Right lobe of liver (tissue), 6 donors: Measurements from ENCODE around the gene PLCXD1. TPM values are rescaled to one million over a fixed set of nuclear protein-coding genes. Genes with fewer than 3 reads are reported as not detected.
A peak's percentile ranks its signal among the peaks of the same experiment; 100 is the strongest.

Source experiments
- ATAC-seq, 4 donors: fragments of 200-7000 bp; cut with Tn5 transposase; one replicate each; pipeline ENCODE4 v1.9.1; 2020; ENCODE audit warnings: mild to moderate bottlenecking in 4 of 4, moderate library complexity in 4 of 4
- DNase-seq, 3 donors: peaks; one replicate each; pipeline ENCODE4 v3.0.0-alpha.2; 2020
- H3K27ac ChIP-seq, 3 donors: fragments of 200-600 bp; one replicate each; pipeline ENCODE4 v1.8.0; 2022
- H3K27me3 ChIP-seq, 2 donors: fragments of 200-600 bp; one replicate each; pipeline ENCODE4 v1.8.0; 2022
- H3K36me3 ChIP-seq, 4 donors: fragments of 200-600 bp; sonication (generic) in 1 of 4; one replicate each; pipeline versions ENCODE4 v1.5.1 to v1.8.0; 2017 to 2022; ENCODE audit warnings: control low read depth in 1 of 4
- H3K4me1 ChIP-seq, 4 donors: fragments of 200-600 bp; sonication (generic) in 1 of 4; one replicate each; pipeline versions ENCODE4 v1.5.1 to v1.8.0; 2017 to 2022; ENCODE audit warnings: control low read depth in 1 of 4
- H3K4me3 ChIP-seq, 3 donors: fragments of 200-600 bp; one replicate each; pipeline ENCODE4 v1.8.0; 2022
- H3K9me3 ChIP-seq, 4 donors: fragments of 200-600 bp; sonication (generic) in 1 of 4; one replicate each; pipeline versions ENCODE4 v1.5.1 to v1.8.0; 2017 to 2022; ENCODE audit warnings: control low read depth in 1 of 4
- CTCF ChIP-seq, 4 donors: fragments of 200-600 bp in 3 of 4; fragments of 450-650 bp in 1 of 4; IDR thresholded peaks; one replicate each; pipeline versions ENCODE4 v1.5.1 to v1.8.0; 2016 to 2022; ENCODE audit warnings: antibody characterized with exemption in 4 of 4, mild to moderate bottlenecking in 2 of 4
- POLR2A ChIP-seq: fragments of 450-650 bp; IDR thresholded peaks from one replicate; pipeline ENCODE4 v1.6.1; 2017; ENCODE audit warnings: antibody characterized with exemption, mild to moderate bottlenecking
- WGBS: methylation state at CpG from one replicate; pipeline ENCODE4 v1.1.6; 2018; ENCODE audit warnings: low coverage, low lambda C conversion rate; ENCODE audit not compliant: insufficient coverage; ENCODE audit errors: missing lambda C conversion rate; 5-methylcytosine and 5-hydroxymethylcytosine counted together
- intact Hi-C, 2 donors: fragments of 100-400 bp; cut with DNase I; formaldehyde crosslinking; loops; one replicate each; pipeline versions ENCODE4 v1.11.2 to v1.14.1; 2022
- total RNA-seq, 6 experiments: library from RNA; depleted of rRNA in 2 of 6; stranded (reverse); fragments of >200 nt in 2 of 6; fragmentation: NEBNext Ultra II Directional in 3 of 6; extraction: Animal tissue kit (Norgen Biotek cat#: 25700) in 3 of 6; gene quantifications; one replicate each; pipeline versions ENCODE4 v1.1.0 to v1.2.4, GENCODE V29; 2016 to 2023
- donor health status: DM: no; HTN: yes; CAD: no.
- donor health status: DM: no; HTN: no; CAD: no.
- donor health status: DM: no; HTN: no; CAD: no.
- donor health status: DM: no; HTN: yes; CAD: no.
- donor health status: DM: no; HTN: yes; CAD: no.

PLCXD1 gene
- total RNA-seq, 6 experiments from 2014 or later = 3.4 to 11.2 (median 5.1) TPM

- WGBS = 85% methylated on average over 12 of the region's 12 CpGs
- no peak for DNase-seq
- H3K9me3 ChIP-seq = no peaks in the 10 kb centered on the region
Observed at GRCh38 chrX:252244-252956, 28.8 kb upstream of the PLCXD1 start.

GRCh38 chrX:252957-253291, 28.3 kb upstream of the PLCXD1 start:
- Histone ChIP-seq H3K27ac (no peak overlapping the region), H3K4me1 (no peaks in the 10 kb centered on the region), H3K36me3 (no peaks in the 10 kb centered on the region), H3K27me3 (no peaks in the 10 kb centered on the region), H3K9me3 (no peaks in the 10 kb centered on the region), H3K4me3 (no peak overlapping the region)
- TF ChIP-seq POLR2A (no peak), CTCF (IDR thresholded peaks at IDR 0.05) (no peak)
- ATAC-seq = no peak
- peak in 1 of 3 donors; percentile 16 for DNase-seq
- WGBS = 89% methylated on average over 3 of the region's 3 CpGs
- intact Hi-C loops = no loop called here

More at GRCh38 chrX:252244-252956, 28.8 kb upstream of the PLCXD1 start:
- no peak overlapping the region for H3K27ac ChIP-seq
- no peaks in the 10 kb centered on the region for H3K27me3 ChIP-seq
- no peak for TF ChIP-seq POLR2A
- no peak for TF ChIP-seq CTCF (IDR thresholded peaks at IDR 0.05)
- ATAC-seq = no peak
- intact Hi-C loops = no loop called here
- no peaks in the 10 kb centered on the region for H3K36me3 ChIP-seq
- no peak overlapping the region for H3K4me3 ChIP-seq
- H3K4me1 ChIP-seq = no peaks in the 10 kb centered on the region

- intact Hi-C loops = no loop called here
- no peak for TF ChIP-seq CTCF (IDR thresholded peaks at IDR 0.05)
- no peak for TF ChIP-seq POLR2A
- WGBS = 66% methylated on average over 10 of the region's 44 CpGs
- Histone ChIP-seq H3K9me3 (no peaks in the 10 kb centered on the region), H3K4me1 (no peaks in the 10 kb centered on the region), H3K4me3 (no peak overlapping the region), H3K27ac (no peak overlapping the region), H3K27me3 (no peaks in the 10 kb centered on the region), H3K36me3 (no peaks in the 10 kb centered on the region)
- DNase-seq (peak in 1 of 3 donors; percentile 31), ATAC-seq (peak in 1 of 4 donors; percentile 38)
Observed at GRCh38 chrX:253451-254297, 27.5 kb upstream of the PLCXD1 start.

GRCh38 chrX:254630-255215, 26.5 kb upstream of the PLCXD1 start:
- peak in 1 of 3 donors; percentile 42 for DNase-seq
- intact Hi-C loops = no loop called here
- 81% methylated on average over 6 of the region's 27 CpGs for WGBS
- Histone ChIP-seq H3K9me3 (no peaks in the 10 kb centered on the region), H3K4me1 (no peaks in the 10 kb centered on the region), H3K27me3 (no peaks in the 10 kb centered on the region), H3K27ac (no peak overlapping the region), H3K36me3 (no peaks in the 10 kb centered on the region), H3K4me3 (no peak overlapping the region)
- no peak for TF ChIP-seq CTCF (IDR thresholded peaks at IDR 0.05)
- TF ChIP-seq POLR2A = no peak
- ATAC-seq = peak in 1 of 4 donors; percentile 17
